Smooth muscle cell of bladder (primary cell): ENCODE measurements around the gene CCDC87. TPM values are rescaled to one million over a fixed set of nuclear protein-coding genes. Genes with fewer than 3 reads are reported as not detected.

ENCODE experiments used
- total RNA-seq: library from RNA; depleted of rRNA; stranded (reverse); fragments of >200 nt; gene quantifications from 2 replicates; pipeline ENCODE4 v1.2.3, GENCODE V29; 2014

The CCDC87 gene
- total RNA-seq, result 0.14 and 0.28 TPM in 2 replicates

GRCh38 chr11:66592457-66593302, at the start of gene CCDC87, which contains the start of gene CCS:
Gene CCDC87, minus strand, starts transcription at chr11:66593063. Its CDS starts 48 bp downstream, at chr11:66593015.
Gene CCS, plus strand, starts transcription at chr11:66593185. Its CDS starts 77 bp downstream, at chr11:66593262.

GRCh38 chr11:66638177-66639065, 45.6 kb upstream of the CCDC87 start, which contains the start of gene RBM4:
Gene RBM4, plus strand, starts transcription at chr11:66638703. Its CDS starts 1,009 bp downstream, at chr11:66639712.

GRCh38 chr11:66616379-66617154, 23.7 kb upstream of the CCDC87 start, which contains the start of gene RBM14:
Gene RBM14, plus strand, starts transcription at chr11:66616630. Its CDS starts 91 bp downstream, at chr11:66616721.

GRCh38 chr11:66568124-66568916, 24.5 kb downstream of the CCDC87 start, which contains the start of gene CTSF:
Gene CTSF, minus strand, starts transcription at chr11:66568606. Its CDS starts 120 bp downstream, at chr11:66568486.

GRCh38 chr11:66546368-66546965, 46.4 kb downstream of the CCDC87 start, which contains the start of gene ACTN3:
Gene ACTN3, plus strand, starts transcription at chr11:66546903. Its CDS starts 35 bp downstream, at chr11:66546938.

GRCh38 chr11:66545701-66546367, 47.0 kb downstream of the CCDC87 start, which contains the start of gene ZDHHC24:
Gene ZDHHC24, minus strand, starts transcription at chr11:66546048. Its CDS starts 45 bp downstream, at chr11:66546003.

Other genes starting within 250 kb of the CCDC87 start
- gene BRMS1, start 248.0 kb downstream of the CCDC87 start, total RNA-seq, result 49.1 and 54.2 TPM in 2 replicates
- gene B4GAT1, start 245.4 kb downstream of the CCDC87 start, total RNA-seq, result 28.2 and 43.2 TPM in 2 replicates
- gene SLC29A2, start 221.3 kb downstream of the CCDC87 start, total RNA-seq, result 0.09 and 0.14 TPM in 2 replicates
- gene NPAS4, start 172.0 kb downstream of the CCDC87 start, total RNA-seq, result not detected in 2 replicates
- 40.4 and 41.0 TPM in 2 replicates for gene MRPL11, start 154.2 kb downstream of the CCDC87 start, total RNA-seq
- 16.1 and 22.7 TPM in 2 replicates for gene PELI3, start 126.2 kb downstream of the CCDC87 start, total RNA-seq
- gene DPP3, start 112.6 kb downstream of the CCDC87 start, total RNA-seq, result 37.3 and 48.8 TPM in 2 replicates
- 19.1 and 27.7 TPM in 2 replicates for gene BBS1, start 82.4 kb downstream of the CCDC87 start, total RNA-seq
- 11.0 and 13.0 TPM in 2 replicates for gene ZDHHC24, start 47.0 kb downstream of the CCDC87 start, total RNA-seq
- gene ACTN3, start 46.2 kb downstream of the CCDC87 start, total RNA-seq, result 0.14 and 0.18 TPM in 2 replicates
- gene CTSF, start 24.5 kb downstream of the CCDC87 start, total RNA-seq, result 15.9 and 21.3 TPM in 2 replicates
- gene CCS, start 122 bp upstream of the CCDC87 start, total RNA-seq, result 51.1 and 60.2 TPM in 2 replicates
- gene RBM14, start 23.6 kb upstream of the CCDC87 start, total RNA-seq, result 16.2 and 20.1 TPM in 2 replicates
- gene RBM4, start 45.6 kb upstream of the CCDC87 start, total RNA-seq, result 100 and 119 TPM in 2 replicates
- gene RBM4B, start 84.8 kb upstream of the CCDC87 start, total RNA-seq, result 22.6 and 28.7 TPM in 2 replicates
- gene SPTBN2, start 136.2 kb upstream of the CCDC87 start, total RNA-seq, result 0.43 and 1.1 TPM in 2 replicates